Vagina (tissue), 2 donors: Measurements from ENCODE around the gene PJA2.

Experiments
- POLR2A ChIP-seq, 2 donors: fragments of 450-650 bp; IDR thresholded peaks; one replicate each; pipeline ENCODE4 v1.6.1; 2017; ENCODE audit warnings: antibody characterized with exemption in 2 of 2, mild to moderate bottlenecking in 2 of 2, moderate library complexity in 2 of 2
- POLR2AphosphoS5 ChIP-seq, 2 donors: sonication (generic); formaldehyde crosslinking; IDR thresholded peaks; one replicate each; pipeline ENCODE4 v1.9.0; 2017; ENCODE audit warnings: antibody characterized with exemption in 2 of 2, mild to moderate bottlenecking in 2 of 2, low read depth in 1 of 2; ENCODE audit not compliant: insufficient read depth in 1 of 2
- TF ChIP-seq, protein P1 (sequence below), 3 experiments: fragments of 450-650 bp in 2 of 3; fragments of 200-600 bp in 1 of 3; sonication (generic) in 1 of 3; IDR thresholded peaks; one replicate each; pipeline ENCODE4 v1.5.1; 2017 to 2019; ENCODE audit warnings: antibody characterized with exemption in 3 of 3, mild to moderate bottlenecking in 2 of 3, moderate library complexity in 2 of 3

DNA sequence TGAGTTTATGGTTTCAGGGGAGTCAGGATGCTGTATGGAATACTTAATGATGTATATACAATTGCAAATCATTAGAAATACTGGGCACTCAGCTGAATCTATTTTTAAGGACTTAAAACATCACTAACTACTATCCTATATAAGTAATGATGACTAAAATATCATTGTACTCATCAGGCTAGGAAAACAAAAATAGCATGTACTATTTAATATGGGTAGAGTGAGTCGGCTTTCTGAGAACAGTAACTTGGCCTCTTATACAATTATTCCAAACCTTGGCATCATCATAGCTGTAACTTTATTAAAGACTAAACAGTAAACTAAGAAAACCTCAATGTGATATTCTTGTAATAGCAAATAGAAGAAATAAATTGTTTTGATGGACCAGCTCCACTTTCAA is 94.5 kb downstream of the PJA2 start:
- no peak for TF ChIP-seq POLR2A (IDR thresholded peaks at IDR 0.05)
- TF ChIP-seq, protein P1, sequence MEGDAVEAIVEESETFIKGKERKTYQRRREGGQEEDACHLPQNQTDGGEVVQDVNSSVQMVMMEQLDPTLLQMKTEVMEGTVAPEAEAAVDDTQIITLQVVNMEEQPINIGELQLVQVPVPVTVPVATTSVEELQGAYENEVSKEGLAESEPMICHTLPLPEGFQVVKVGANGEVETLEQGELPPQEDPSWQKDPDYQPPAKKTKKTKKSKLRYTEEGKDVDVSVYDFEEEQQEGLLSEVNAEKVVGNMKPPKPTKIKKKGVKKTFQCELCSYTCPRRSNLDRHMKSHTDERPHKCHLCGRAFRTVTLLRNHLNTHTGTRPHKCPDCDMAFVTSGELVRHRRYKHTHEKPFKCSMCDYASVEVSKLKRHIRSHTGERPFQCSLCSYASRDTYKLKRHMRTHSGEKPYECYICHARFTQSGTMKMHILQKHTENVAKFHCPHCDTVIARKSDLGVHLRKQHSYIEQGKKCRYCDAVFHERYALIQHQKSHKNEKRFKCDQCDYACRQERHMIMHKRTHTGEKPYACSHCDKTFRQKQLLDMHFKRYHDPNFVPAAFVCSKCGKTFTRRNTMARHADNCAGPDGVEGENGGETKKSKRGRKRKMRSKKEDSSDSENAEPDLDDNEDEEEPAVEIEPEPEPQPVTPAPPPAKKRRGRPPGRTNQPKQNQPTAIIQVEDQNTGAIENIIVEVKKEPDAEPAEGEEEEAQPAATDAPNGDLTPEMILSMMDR (IDR thresholded peaks at IDR 0.05): no peak
- TF ChIP-seq POLR2AphosphoS5 (IDR thresholded peaks at IDR 0.05; ENCODE audit: insufficient read depth in 1 of 2, low read depth in 1 of 2): no peak
